DND-41 (cell line): ENCODE data around the gene ITSN1.

Source experiments
- ATAC-seq: fragments of 200-7000 bp; cut with Tn5 transposase; 3 replicates; pipeline ENCODE4 v1.9.1; 2021; ENCODE audit warnings: low read depth; ENCODE audit not compliant: insufficient read depth
- DNase-seq: peaks from one replicate; pipeline ENCODE4 v3.0.0-alpha.2; 2020
- H2AFZ ChIP-seq: 2 replicates; pipeline ENCODE4 v1.6.0; 2012; ENCODE audit warnings: low read depth, low read length
- H3K27ac ChIP-seq: 2 replicates; pipeline ENCODE4 v1.5.1; 2012; ENCODE audit warnings: low read length, inconsistent platforms
- H3K27me3 ChIP-seq: fragments of 200-600 bp; sonication (generic); 2 replicates; pipeline ENCODE4 v1.6.0; 2012; ENCODE audit warnings: low read length, mild to moderate bottlenecking, inconsistent platforms; ENCODE audit not compliant: insufficient read depth, poor library complexity
- H3K36me3 ChIP-seq: 2 replicates; pipeline ENCODE4 v1.5.1; 2012; ENCODE audit warnings: low read length, inconsistent platforms; ENCODE audit not compliant: insufficient read depth
- H3K4me1 ChIP-seq: 2 replicates; pipeline ENCODE4 v1.5.1; 2012; ENCODE audit warnings: mild to moderate bottlenecking, low read length; ENCODE audit not compliant: insufficient read depth
- H3K4me2 ChIP-seq: 2 replicates; pipeline ENCODE4 v1.6.0; 2012; ENCODE audit warnings: mild to moderate bottlenecking, moderate library complexity, low read length, inconsistent platforms; ENCODE audit not compliant: insufficient read depth
- H3K4me3 ChIP-seq, 2 experiments: fragments of 200-600 bp in 1 of 2; shearing (Covaris generic) in 1 of 2; 2 replicates each; pipeline ENCODE4 v1.5.1; 2012 to 2016; ENCODE audit warnings: inconsistent platforms in 2 of 2, low read length in 2 of 2, mild to moderate bottlenecking in 2 of 2, low read depth in 1 of 2, moderate library complexity in 1 of 2
- H3K79me2 ChIP-seq: 2 replicates; pipeline ENCODE4 v1.6.0; 2012; ENCODE audit warnings: low read length, inconsistent platforms; ENCODE audit not compliant: insufficient read depth
- H3K9ac ChIP-seq: 2 replicates; pipeline ENCODE4 v1.6.0; 2012; ENCODE audit warnings: low read depth, mild to moderate bottlenecking, inconsistent platforms, low read length, moderate library complexity
- H3K9me3 ChIP-seq: 2 replicates; pipeline ENCODE4 v1.5.1; 2012; ENCODE audit warnings: low read length, moderate library complexity, mild to moderate bottlenecking, inconsistent platforms; ENCODE audit not compliant: insufficient read depth, severe bottlenecking
- H4K20me1 ChIP-seq: 2 replicates; pipeline ENCODE4 v1.6.0; 2012; ENCODE audit warnings: low read length; ENCODE audit not compliant: insufficient read depth
- EZH2 ChIP-seq: IDR thresholded peaks from 3 replicates; pipeline ENCODE4 v1.6.1; 2012; ENCODE audit warnings: borderline replicate concordance, low read depth, mild to moderate bottlenecking, moderate library complexity, low read length, inconsistent platforms; ENCODE audit not compliant: severe bottlenecking
- TF ChIP-seq, protein P1 (sequence below): IDR thresholded peaks from 2 replicates; pipeline ENCODE4 v1.5.1; 2012; ENCODE audit warnings: borderline replicate concordance, low read length, moderate library complexity, mild to moderate bottlenecking; ENCODE audit not compliant: poor library complexity, severe bottlenecking; ENCODE audit errors: extremely low read depth

ITSN1 gene

DNA sequence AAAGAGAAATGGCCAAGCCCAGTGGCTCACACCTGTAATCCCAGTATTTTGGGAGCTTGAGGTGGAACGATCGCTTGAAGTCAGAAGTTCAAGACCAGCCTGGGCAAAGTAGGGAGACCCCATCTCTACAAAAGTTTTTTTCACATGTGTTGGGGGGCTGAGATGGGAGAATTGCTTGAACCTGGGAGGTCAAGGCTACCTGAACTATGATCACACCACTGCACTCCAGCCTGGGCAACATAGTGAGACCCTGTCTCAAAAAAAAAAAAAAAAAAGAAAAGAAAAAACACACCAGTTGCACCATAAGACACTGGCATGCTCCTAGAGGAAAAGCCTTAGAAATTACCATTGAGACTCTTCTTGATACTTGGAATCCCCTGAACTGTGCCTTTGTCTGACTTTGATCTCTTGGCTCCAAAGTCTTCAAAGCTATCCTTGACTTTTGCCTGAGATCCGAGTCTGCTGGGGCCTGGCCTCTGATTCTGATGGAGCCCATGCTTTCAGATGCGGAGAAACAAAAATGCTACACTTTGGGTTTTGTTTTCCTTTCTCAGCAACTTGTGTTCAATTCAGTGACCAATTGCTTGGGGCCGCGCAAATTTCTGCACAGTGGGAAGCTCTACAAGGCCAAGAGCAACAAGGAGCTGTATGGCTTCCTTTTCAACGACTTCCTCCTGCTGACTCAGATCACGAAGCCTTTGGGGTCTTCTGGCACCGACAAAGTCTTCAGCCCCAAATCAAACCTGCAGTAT is 239.6 kb downstream of the ITSN1 start:
- H3K9me3 ChIP-seq, result no peaks in the 10 kb centered on the region
- H3K27ac ChIP-seq, result no peak overlapping the region
- no peaks in the 10 kb centered on the region for H3K79me2 ChIP-seq
- H4K20me1 ChIP-seq, result no peaks in the 10 kb centered on the region
- H3K4me1 ChIP-seq, result no peaks in the 10 kb centered on the region
- no peak for DNase-seq
- no peak for ATAC-seq
- no peak overlapping the region for H2AFZ ChIP-seq
- no peak overlapping the region for H3K4me2 ChIP-seq
- no peak overlapping the region for H3K4me3 ChIP-seq
- TF ChIP-seq, protein P1, sequence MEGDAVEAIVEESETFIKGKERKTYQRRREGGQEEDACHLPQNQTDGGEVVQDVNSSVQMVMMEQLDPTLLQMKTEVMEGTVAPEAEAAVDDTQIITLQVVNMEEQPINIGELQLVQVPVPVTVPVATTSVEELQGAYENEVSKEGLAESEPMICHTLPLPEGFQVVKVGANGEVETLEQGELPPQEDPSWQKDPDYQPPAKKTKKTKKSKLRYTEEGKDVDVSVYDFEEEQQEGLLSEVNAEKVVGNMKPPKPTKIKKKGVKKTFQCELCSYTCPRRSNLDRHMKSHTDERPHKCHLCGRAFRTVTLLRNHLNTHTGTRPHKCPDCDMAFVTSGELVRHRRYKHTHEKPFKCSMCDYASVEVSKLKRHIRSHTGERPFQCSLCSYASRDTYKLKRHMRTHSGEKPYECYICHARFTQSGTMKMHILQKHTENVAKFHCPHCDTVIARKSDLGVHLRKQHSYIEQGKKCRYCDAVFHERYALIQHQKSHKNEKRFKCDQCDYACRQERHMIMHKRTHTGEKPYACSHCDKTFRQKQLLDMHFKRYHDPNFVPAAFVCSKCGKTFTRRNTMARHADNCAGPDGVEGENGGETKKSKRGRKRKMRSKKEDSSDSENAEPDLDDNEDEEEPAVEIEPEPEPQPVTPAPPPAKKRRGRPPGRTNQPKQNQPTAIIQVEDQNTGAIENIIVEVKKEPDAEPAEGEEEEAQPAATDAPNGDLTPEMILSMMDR, result no peak
- TF ChIP-seq EZH2, result no peak
- H3K36me3 ChIP-seq, result no peaks in the 10 kb centered on the region
- H3K9ac ChIP-seq, result no peak overlapping the region
- H3K27me3 ChIP-seq, result no peaks in the 10 kb centered on the region

DNA sequence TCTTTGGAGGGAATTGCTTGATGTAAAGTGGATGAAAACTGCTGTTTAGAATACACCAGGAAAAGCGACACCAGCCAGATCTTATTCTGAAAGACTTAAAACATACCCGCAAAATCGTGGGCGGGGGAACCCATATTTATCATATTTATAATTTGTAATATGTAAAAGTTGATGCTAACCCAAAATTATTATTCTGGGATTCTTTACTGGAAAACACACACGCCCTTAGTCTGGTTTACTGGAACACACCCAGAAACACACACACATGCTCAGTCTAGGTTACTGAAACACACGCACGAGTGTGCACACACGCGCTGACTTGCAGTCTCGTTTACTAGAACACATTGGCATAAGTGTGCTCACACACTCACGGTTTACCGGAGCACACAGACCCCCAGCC is 240.8 kb downstream of the ITSN1 start:
- Histone ChIP-seq H3K4me3 (no peak overlapping the region), H2AFZ (no peak overlapping the region), H3K79me2 (no peaks in the 10 kb centered on the region), H3K4me2 (no peak overlapping the region), H3K9me3 (no peaks in the 10 kb centered on the region), H4K20me1 (no peaks in the 10 kb centered on the region), H3K36me3 (no peaks in the 10 kb centered on the region), H3K4me1 (no peaks in the 10 kb centered on the region), H3K27me3 (no peaks in the 10 kb centered on the region), H3K9ac (no peak overlapping the region), H3K27ac (no peak overlapping the region)
- no peak for ATAC-seq
- TF ChIP-seq, protein P1, result no peak
- no peak for TF ChIP-seq EZH2
- no peak for DNase-seq

DNA sequence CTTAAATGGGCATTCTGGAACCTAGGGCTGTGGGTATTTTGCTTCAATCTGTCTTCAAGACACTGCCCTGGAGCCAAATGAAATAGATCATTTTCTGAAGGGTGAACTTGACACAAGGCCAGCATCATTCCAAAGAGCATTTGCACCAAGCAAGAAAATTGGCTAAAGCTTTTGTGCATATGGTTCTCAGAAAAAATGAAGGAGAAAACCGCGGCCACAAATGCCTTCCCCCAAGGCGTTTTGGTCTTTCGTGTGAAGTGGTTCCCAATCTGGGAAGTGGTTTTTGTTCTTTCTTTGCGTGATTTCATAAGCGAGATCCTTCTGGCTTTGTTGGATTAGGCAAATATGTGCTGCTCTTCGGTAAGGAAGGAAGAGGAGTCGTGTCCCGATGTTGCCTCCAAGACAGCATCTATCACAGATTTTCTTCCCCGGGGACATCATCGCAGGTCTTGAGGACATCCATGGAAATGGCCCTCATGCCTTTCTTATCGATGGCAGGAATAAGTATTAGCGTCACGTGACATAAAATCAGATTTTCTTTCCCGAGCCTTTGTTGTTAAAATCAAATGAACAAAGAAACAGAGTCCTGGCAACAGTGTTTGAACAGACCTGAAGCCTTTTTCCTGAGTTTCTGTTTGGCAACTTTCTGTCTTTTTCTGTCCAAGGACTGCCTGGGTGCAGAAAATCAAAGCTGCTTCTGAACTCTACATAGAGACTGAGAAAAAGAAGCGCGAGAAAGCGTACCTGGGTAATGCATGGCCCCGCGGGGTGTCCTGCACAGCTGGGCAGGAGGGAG is 242.3 kb downstream of the ITSN1 start:
- no peak for ATAC-seq
- no peak for DNase-seq
- no peak overlapping the region for H3K4me3 ChIP-seq
- H3K36me3 ChIP-seq, result no peaks in the 10 kb centered on the region
- TF ChIP-seq EZH2, result no peak
- TF ChIP-seq, protein P1, result no peak
- no peak overlapping the region for H2AFZ ChIP-seq
- H4K20me1 ChIP-seq, result no peaks in the 10 kb centered on the region
- no peak overlapping the region for H3K9ac ChIP-seq
- no peaks in the 10 kb centered on the region for H3K79me2 ChIP-seq
- no peak overlapping the region for H3K27ac ChIP-seq
- H3K27me3 ChIP-seq, result no peaks in the 10 kb centered on the region
- H3K4me1 ChIP-seq, result no peaks in the 10 kb centered on the region
- no peaks in the 10 kb centered on the region for H3K9me3 ChIP-seq
- no peak overlapping the region for H3K4me2 ChIP-seq
